GM21737 (cell line): ENCODE data around the gene RNU1-4.
"Not testable (repeated sequence)": the region's sequence is repeated elsewhere in the genome, so short reads cannot be mapped to it uniquely, and the experiment has no call there.

Experiments
- ATAC-seq: cut with Tn5 transposase; IDR thresholded peaks from one replicate; pipeline ENCODE4 v1.9.1; 2021; ENCODE audit warnings: mild to moderate bottlenecking, moderate library complexity; ENCODE audit not compliant: unreplicated experiment

The RNU1-4 gene

DNA sequence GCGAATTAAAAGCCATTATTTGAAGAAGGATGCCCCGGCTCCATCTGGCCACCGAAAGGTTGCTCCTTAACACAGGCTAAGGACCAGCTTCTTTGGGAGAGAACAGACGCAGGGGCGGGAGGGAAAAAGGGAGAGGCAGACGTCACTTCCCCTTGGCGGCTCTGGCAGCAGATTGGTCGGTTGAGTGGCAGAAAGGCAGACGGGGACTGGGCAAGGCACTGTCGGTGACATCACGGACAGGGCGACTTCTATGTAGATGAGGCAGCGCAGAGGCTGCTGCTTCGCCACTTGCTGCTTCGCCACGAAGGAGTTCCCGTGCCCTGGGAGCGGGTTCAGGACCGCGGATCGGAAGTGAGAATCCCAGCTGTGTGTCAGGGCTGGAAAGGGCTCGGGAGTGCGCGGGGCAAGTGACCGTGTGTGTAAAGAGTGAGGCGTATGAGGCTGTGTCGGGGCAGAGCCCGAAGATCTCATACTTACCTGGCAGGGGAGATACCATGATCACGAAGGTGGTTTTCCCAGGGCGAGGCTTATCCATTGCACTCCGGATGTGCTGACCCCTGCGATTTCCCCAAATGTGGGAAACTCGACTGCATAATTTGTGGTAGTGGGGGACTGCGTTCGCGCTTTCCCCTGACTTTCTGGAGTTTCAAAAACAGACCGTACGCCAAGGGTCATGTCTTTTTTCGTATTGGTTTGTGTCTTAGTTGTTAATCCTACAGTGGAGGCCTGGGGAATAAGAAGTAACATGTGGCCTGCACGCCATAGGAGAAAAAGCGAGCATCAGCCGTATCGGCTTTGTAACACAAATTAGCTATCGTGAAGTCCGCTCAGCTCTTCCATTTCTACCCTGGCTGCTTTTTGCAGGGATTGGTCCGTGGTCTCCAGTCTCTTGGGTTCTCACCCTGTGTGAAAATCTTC is at the start of gene RNU1-4:
Gene RNU1-4 (plus strand): TSS at position 470 of the 918 bp plus-strand sequence.
- peak; percentile 100 for ATAC-seq

DNA sequence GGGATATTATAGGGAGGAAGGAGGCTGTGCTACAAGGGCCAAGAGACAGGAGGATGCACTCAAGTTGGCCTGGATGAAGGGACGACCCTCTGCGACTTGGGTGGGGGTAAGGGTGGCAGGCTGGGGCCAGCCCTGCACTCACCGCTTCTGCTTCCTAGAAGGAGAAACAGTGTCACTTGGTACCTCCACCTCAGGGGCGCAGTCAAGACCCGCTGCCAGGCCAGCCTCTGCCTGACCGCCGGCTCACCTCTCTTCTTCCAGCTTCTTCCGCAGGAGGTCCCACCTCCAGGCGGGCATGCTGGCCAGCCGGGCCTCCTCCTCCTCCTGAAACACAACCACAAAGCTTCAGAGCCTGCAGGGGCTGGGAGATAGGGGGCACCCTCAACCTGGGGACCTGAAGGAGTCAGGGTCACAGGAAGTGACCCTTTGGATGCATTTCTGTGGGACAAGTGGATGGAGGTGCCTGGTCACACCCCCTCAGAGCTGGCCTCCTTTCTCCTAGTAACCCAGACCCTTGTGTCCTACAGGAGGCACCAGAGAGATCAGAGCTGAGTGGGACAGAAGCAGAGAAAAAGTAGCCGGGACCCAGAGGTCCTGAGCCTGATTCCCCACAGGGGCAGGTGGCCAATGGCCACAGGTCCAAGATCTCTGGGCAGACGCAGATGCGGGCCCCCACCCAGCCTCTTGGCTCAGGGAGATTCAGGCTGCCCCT is 49.2 kb upstream of the RNU1-4 start:
- not testable (repeated sequence) for ATAC-seq

DNA sequence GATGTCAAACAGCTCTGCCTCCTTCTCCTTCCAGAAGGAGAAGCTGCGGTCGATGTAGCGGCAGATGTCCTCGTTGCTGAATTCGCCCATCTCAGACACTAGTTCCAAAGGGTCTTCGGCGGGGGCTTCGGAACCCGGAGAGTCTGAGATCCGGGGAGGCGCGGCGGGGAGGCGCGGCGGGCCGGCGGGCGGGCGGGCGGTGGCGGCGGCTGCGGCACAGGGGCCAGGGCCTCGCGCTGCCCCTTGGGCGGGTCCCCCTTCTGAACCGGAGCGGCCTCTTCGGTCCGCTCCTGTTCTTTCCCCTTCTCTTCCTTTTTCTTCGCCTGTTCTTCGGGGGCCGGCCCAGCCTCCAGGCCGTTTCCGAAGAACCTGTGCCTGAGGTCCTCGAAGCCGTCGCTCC is 48.0 kb upstream of the RNU1-4 start:
- not testable (repeated sequence) for ATAC-seq

DNA sequence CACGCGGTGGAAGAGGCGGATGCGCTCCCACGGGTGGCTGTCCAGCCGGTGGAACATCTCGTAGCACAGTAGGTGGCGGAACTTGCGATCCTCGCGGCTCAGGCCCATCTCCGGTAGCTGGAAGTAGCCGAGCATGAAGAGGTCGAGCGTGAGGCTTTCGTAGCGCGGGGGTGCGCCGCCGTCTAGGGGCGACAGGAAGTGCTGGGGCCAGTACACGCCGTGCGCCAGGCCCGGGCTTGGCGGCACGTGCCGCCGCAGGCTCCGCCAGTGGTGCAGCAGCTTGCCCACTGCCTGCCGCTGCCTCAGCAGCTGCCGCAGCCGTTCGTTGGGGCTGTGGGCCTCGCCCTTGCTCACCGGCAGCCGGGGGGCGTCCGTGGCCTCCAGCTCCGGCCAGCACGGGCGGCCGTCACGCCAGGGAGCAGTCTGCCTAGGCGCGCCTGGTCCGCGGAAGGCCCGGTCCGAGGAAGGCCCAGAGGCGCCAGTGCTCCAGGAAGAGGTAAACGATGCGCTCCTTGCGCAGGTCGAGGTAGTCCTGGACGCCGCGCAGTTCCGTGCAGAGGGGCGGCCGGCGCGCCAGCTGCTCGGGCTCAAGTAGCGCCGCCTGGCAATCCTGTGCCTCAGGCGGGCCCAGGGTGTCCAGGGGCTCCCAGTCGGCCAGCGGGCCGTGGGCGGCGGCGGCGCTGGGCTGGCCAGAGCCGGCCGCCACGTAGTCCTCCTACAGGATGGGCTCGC is 47.4 kb upstream of the RNU1-4 start:
- not testable (repeated sequence) for ATAC-seq

DNA sequence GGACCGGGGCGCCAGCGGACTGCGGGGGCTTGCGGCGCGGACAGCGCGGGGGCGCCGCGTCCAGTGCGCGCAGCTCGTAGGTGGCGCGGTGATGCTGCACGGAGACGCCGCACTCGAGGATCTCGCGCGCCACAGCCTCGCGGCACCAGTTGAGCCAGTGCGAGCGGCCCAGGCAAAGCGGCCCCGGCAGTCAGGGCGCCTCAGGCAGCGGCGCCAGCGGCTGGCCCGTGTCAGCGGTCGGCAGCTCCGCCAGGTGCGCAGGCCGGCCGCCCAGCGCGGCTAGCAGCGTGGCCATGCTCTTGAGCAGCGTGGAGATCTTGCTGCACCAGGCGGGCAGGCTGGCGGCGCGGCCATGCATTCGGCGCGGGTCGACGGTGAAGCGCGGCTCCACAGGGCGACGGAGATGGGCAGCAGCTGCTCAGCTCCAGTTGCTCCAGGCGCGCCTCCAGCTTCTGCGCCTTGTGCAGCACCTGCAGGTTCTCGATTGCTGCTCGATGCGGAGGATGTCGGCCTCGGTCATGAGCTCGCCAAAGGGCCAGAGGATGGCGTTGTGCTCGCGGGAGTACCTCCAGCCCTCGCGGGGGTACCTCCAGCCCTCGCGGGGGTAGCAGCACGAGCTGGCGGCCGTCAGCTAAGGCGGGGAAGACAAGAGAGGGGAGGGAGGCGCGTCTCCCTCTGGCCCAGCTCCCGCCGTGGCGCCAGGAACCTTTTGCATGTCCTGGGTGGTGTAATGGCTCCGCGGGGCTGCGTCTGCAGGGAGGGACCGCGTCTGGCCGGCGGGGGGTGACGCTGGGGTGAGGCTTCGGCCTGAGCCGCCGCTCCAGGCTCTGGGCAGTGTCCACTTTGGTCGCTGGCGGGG is 46.6 kb upstream of the RNU1-4 start:
- ATAC-seq: not testable (repeated sequence)

DNA sequence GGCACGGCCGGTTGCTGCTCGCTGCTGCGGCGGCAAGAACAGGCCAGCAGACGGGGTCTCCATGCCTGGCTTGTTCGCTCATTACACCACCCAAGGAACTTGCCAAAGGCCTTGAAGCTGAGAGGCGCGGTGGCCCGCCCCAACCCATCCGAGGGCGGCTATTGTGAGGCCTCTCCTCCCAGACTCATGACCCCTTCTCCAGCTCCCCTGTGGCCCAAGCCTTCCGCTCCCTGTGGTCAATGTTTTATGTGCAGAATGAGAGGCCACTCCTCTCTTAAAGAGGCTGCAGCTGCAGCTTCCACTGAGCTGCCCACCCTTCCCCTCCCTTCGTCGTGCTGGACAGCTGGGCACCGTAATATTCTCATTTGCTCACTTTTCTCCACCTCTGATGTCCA is 46.0 kb upstream of the RNU1-4 start:
- ATAC-seq: not testable (repeated sequence)

DNA sequence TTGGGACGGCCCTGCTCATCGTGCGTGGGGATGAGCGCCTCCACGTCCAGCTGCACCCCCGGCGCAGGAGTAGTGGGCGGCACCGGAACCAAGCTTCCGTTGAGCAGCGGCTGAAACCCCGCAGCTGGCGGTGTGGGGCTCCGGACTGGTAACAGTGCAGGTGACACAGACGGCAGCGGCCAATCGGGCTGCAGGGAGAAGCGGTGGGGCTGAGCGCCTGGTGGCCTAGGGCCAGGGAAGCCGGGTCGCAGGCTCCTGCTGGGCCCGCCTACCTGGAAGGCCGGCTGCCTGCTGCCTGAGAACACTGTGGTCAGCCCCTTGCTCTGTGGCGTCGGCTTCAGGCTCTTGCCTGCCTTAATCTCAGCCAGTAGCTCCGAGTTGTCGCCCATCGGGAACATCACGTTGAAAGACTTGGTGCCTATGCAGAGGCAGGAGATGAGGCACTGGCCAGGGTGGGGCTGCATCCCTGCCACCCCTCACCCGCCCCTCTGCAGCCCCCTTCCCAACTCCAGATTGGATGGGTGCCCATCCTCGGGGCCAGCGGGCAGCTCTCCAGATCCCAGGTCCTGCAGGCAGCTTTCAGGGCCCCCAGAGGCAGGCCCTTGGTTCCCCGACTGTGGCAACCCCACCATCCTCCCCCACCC is 43.7 kb upstream of the RNU1-4 start:
- ATAC-seq: not testable (repeated sequence)

DNA sequence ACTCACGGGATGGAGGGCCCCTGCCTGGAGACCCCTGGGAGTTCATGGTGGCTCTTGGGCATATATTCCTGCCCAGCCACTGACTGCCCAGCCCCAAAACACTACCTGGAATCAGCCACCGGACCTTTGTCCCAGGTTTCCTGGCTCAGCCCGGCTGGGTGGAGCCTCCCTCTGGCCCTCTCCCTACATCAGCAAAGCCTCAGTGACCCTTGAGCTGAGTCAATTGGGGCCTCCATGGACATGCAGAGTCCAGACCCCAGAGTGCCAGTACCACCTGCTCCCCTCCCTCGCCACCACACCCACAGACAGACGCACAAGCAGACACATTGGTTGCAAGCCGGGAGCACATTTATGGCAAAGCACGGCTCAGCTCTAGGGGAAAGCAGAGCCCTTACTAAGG is 43.2 kb upstream of the RNU1-4 start:
- ATAC-seq: not testable (repeated sequence)

DNA sequence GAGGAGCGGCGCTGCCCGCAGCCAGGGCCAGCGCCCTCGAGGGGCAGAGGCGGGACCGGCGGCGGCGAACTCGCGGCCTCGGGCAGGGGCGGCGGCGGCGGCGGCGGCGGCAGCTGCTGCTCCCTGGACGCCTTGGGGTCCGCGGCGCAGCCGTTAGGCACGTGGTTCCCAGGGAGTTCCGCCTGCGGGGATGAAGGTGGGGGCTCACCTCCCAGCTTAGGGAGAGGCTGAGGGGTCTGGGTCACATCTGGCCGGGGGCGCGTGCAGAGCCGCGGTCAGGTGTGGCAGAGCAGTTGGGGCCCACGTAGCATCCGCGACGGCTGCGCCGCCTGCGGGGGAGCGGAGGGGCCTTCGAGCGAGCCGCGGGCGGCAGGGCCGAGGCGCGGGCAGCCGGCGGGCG is 40.9 kb upstream of the RNU1-4 start:
- not testable (repeated sequence) for ATAC-seq

DNA sequence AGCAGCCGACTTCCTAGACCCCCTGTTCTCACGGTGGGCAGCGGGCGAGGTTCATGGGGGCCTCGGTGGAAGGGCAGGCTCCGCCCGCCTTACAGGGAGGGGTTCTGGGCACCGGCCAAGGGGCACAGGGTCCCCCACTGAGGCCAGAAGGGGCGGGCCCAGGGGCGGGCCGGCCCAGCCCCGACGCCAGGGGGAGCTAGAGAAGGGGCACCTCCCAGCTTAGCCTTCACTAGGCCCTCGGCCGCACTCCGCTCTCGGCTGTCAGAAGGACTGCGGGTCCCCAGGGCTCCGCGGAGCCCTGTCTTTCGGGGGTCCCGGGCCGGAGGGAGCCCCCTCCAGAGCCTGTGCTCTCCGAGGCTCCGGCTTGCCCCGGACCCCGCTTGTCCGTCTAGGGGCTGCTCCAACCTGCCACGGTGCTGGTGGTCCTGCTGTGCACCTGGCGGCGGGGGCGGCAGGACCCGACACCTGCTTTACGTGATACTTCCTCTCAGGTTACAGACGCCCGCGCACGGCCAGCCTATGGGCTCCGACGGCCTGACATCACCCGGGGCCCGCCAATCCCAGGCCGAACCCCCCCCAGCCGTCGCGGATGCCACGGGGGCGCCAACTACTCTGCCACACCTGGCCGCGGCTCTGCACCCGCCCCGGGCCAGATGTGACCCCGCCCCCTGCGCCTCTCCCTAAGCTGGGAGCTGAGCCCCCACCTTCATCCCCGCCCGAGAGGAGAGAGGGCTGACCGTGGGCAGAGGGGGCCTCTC is 40.0 kb upstream of the RNU1-4 start:
- ATAC-seq: not testable (repeated sequence)

DNA sequence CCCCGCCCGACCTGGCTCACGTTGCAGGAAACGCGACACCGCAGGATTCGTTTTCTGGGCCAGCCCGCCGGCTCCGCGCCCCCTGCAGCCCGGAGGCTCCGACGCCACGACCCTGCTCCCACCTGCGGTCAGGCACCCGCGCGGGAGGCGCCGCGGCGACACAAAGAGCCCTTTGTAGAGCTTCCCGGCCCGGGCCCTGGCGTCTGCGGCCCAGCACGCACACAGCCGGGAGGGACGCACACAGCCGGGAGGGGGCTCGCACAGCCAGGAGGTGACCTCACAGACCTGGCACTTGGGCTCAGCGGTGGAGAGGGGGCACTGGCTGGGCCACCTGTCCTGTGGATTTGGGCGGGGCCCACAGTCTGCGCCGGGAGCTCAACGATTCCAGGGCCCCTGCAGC is 39.1 kb upstream of the RNU1-4 start:
- ATAC-seq: not testable (repeated sequence)

DNA sequence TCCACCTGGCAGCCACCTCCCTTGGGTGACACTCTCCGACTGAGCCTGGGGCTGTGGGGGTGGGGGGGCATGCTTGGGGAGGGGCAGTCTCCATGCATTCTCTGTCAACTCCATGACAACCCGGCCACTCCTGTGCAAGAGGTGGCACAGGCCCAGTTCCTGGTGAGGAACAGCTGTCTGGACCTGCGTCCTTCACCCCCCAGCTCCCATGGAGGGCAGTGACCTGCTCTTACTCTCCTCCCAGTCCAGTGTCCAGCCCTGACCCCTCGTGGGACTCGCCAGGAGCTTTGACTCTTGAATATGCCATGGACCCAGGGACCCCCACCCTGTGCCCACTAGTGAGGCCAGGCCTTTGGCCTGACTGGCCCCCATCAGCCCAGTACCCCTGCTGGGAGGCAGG is 38.0 kb upstream of the RNU1-4 start:
- not testable (repeated sequence) for ATAC-seq

DNA sequence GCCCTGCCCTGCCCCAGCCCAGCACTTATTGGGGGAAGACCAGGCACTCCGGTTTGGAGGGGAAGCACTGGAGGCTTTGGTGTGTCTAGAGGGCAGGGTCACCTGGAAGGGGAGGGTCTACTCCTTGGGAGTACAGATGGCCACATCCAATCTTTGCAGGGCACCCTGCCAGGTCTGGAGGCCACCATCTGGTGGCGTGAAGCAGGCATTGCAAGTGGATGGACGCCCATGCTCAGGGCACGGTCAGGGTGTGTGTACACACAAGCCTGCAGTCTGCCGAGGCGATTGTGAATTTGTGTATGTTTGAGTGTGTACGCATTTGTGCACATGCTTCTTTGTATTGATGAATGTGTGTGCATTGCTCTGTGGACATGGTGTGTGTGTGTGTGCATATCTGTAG is 37.2 kb upstream of the RNU1-4 start:
- not testable (repeated sequence) for ATAC-seq

DNA sequence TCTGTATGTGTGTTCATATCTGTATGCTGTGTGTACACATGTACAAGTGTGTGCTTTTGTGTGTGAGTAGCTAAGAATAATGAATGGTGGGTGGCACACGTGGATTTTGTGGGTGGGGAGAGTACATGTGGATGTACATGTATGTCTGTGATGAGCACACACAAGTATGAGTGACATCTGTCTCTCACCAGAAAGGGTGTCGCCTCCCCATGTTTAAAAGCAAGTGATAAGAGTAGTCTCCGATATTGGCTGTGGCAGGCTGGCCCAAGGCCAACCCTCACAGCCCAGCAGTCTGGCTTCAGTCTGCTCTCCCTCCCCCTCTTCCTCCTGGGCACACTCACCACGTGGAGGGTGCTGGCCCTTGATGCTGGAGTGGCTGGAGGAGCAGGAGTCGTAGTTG is 36.7 kb upstream of the RNU1-4 start:
- ATAC-seq: not testable (repeated sequence)

DNA sequence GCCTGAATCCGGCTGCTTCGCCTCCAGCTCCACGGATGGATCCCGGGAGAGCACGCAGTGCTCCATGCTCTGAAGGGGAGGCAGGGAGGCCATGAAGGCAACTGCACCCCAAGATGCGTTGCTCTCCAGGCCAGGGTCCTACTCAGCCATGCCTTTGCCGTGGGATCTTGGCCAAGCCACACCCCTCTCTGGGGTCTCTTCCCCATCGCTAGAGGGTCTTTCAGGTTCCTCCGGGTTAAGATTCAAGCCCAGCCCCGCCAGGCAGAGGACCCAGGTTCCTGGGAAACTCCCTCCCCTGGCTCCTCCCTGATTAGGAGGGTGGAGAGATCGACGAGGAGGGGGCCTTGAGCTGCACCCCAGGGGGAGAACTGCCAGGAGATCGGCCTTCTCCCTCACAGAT is 36.2 kb upstream of the RNU1-4 start:
- ATAC-seq: not testable (repeated sequence)

DNA sequence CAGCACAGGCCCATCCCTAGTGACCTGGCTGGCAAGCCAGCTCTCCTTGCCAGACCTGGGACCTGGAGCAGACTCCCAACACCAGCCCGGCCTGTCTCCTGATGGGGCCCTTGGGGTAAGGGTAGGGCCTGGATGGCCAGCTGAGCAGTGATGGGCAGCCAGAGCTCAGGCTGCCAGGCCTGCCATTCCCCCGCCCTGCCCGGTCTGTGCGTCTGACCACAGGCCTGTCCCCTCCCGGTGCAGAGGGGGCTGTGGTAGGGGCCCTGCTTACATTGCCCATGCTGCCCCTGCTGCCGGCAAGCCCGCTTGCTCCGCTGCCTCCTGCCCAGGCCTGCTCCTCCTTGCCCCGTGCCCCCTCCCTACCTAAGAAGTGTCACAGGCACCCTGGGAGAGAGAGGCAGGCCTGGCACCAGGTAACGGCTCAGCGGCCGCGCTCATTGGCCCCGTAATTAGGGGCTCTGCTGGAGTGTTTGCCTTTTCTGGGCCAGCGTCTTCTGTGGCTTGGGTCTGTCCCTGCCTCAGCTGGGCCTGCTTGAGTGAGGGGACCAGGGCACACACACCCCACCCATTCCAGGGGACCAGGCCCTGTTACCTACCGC is 35.7 kb upstream of the RNU1-4 start:
- not testable (repeated sequence) for ATAC-seq

DNA sequence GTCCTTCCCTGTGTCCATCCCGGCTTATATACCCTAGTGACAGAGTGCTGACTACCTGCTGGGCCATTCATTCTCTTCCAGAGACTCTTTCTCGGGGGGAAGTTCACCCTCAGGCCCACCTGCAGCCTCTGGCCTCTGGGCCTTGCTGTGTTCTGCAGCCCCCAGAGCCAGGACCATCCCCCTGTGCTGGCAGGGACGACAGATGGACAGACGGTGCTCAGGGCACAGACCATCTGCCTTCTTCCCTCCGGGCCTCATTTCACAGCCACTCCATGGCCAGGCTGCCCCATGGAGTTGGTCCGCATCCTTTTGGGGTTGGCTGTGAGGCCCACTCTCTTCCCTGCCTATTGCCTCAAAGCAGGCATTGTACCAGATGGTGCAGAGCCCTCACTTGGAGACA is 34.0 kb upstream of the RNU1-4 start:
- not testable (repeated sequence) for ATAC-seq
